PFSK-1 (cell line): ENCODE results near the gene CCDC177.

Experiments used
- FOXP2 ChIP-seq: optimal IDR thresholded peaks from 2 replicates; pipeline ENCODE3; 2011; ENCODE audit warnings: borderline replicate concordance, control low read depth, inconsistent platforms; ENCODE audit not compliant: insufficient read depth; ENCODE audit errors: extremely low read length, extremely low read depth
- POLR2AphosphoS5 ChIP-seq: IDR thresholded peaks from 2 replicates; pipeline ENCODE4 v1.6.1; 2012; ENCODE audit warnings: low read depth, mild to moderate bottlenecking, control low read depth, low read length, moderate library complexity
- REST ChIP-seq, 2 experiments: IDR thresholded peaks; 2 replicates each; pipeline versions ENCODE4 v1.6.1 to v1.8.0; 2011 to 2012; ENCODE audit warnings: low read depth in 2 of 2, low read length in 2 of 2, control low read depth in 1 of 2, inconsistent platforms in 1 of 2, mild to moderate bottlenecking in 1 of 2, moderate library complexity in 1 of 2; ENCODE audit not compliant: insufficient read depth in 1 of 2
- SIN3A ChIP-seq: IDR thresholded peaks from 2 replicates; pipeline ENCODE4 v1.6.1; 2012; ENCODE audit warnings: mild to moderate bottlenecking, low read length, moderate library complexity, borderline replicate concordance; ENCODE audit not compliant: insufficient read depth
- TAF1 ChIP-seq: IDR thresholded peaks from 2 replicates; pipeline ENCODE4 v1.6.1; 2012; ENCODE audit warnings: low read length, control low read depth, borderline replicate concordance; ENCODE audit not compliant: insufficient read depth

Gene CCDC177

GRCh38 chr14:69610020-69610873 lies 35.6 kb upstream of the CCDC177 start:
- no peak for TF ChIP-seq POLR2AphosphoS5
- no peak for TF ChIP-seq FOXP2
- no peak for TF ChIP-seq REST (IDR thresholded peaks at IDR 0.05; ENCODE audit: insufficient read depth in 1 of 2, low read depth in 2 of 2, low read length in 2 of 2)
- no peak for TF ChIP-seq TAF1
- no peak for TF ChIP-seq SIN3A

- TF ChIP-seq POLR2AphosphoS5 (no peak), FOXP2 (no peak), SIN3A (no peak), TAF1 (no peak), REST (IDR thresholded peaks at IDR 0.05; ENCODE audit: insufficient read depth in 1 of 2, low read depth in 2 of 2, low read length in 2 of 2) (no peak)
Observed at GRCh38 chr14:69606258-69607184, 31.9 kb upstream of the CCDC177 start.

- no peak for TF ChIP-seq POLR2AphosphoS5
- TF ChIP-seq REST (IDR thresholded peaks at IDR 0.05; ENCODE audit: insufficient read depth in 1 of 2, low read depth in 2 of 2, low read length in 2 of 2): no peak
- no peak for TF ChIP-seq TAF1
- no peak for TF ChIP-seq FOXP2
- TF ChIP-seq SIN3A: no peak
Observed at GRCh38 chr14:69605738-69606137, 31.1 kb upstream of the CCDC177 start.

GRCh38 chr14:69600304-69600891 lies 25.7 kb upstream of the CCDC177 start:
- TF ChIP-seq TAF1 (no peak), REST (IDR thresholded peaks at IDR 0.05; ENCODE audit: insufficient read depth in 1 of 2, low read depth in 2 of 2, low read length in 2 of 2) (no peak)
